SK-N-SH (cell line): ENCODE results near the gene IL21R. TPM values are rescaled to one million over a fixed set of nuclear protein-coding genes. Genes with fewer than 3 reads are reported as not detected.

Experiments used
- CTCF ChIA-PET: fragments of 300-600, 350-600 bp; formaldehyde crosslinking; extraction: SDS; loops from one replicate; lab custom pipeline; 2021; lab: Yijun Ruan, JAX
- POLR2A ChIA-PET: fragments of 350-600 bp; sonication (Branson Sonifier 250); formaldehyde crosslinking; extraction: SDS; loops from one replicate; lab custom pipeline; 2020; ENCODE audit warnings: antibody characterized with exemption, inconsistent platforms; lab: Yijun Ruan, JAX
- DNase-seq: peaks from one replicate; pipeline ENCODE4 v3.0.0; 2012
- H2AFZ ChIP-seq: fragments of 200-600 bp; sonication (generic); 2 replicates; pipeline ENCODE4 v1.8.1; 2016; ENCODE audit warnings: antibody characterized with exemption, mild to moderate bottlenecking, low read depth
- H3F3A ChIP-seq: fragments of 200-600 bp; sonication (generic); replicated peaks from 2 replicates; pipeline ENCODE3; 2016; ENCODE audit warnings: antibody characterized with exemption, mild to moderate bottlenecking; ENCODE audit not compliant: insufficient read depth
- H3K27ac ChIP-seq, 2 experiments: fragments of 200-500 bp in 1 of 2; fragments of 200-600 bp in 1 of 2; sonication (Bioruptor generic) in 1 of 2; sonication (generic), shearing (Covaris generic) in 1 of 2; 2 replicates each; pipeline versions ENCODE4 v1.5.1 to v1.6.1; 2014 to 2016; ENCODE audit warnings: low read depth in 2 of 2, inconsistent platforms in 1 of 2, low read length in 1 of 2, mild to moderate bottlenecking in 1 of 2, mixed read lengths in 1 of 2
- H3K27me3 ChIP-seq: fragments of 200-600 bp; sonication (generic), shearing (Covaris generic); 2 replicates; pipeline ENCODE4 v1.6.1; 2016; ENCODE audit warnings: mixed run types; ENCODE audit not compliant: insufficient read depth
- H3K36me3 ChIP-seq, 2 experiments: fragments of 200-500 bp in 1 of 2; fragments of 200-600 bp in 1 of 2; sonication (Bioruptor generic) in 1 of 2; sonication (generic) in 1 of 2; replicated peaks in 1 of 2; 2 replicates each; pipeline versions ENCODE3 to v1.5.1; 2014 to 2016; ENCODE audit warnings: low read length in 1 of 2, mild to moderate bottlenecking in 1 of 2; ENCODE audit not compliant: insufficient read depth in 2 of 2, control insufficient read depth in 1 of 2
- H3K4me1 ChIP-seq, 2 experiments: fragments of 200-500 bp in 1 of 2; fragments of 200-600 bp in 1 of 2; sonication (Bioruptor generic) in 1 of 2; sonication (generic), shearing (Covaris generic) in 1 of 2; 2 replicates each; pipeline versions ENCODE4 v1.5.1 to v1.6.1; 2014 to 2016; ENCODE audit warnings: low read depth in 1 of 2, low read length in 1 of 2, mixed run types in 1 of 2; ENCODE audit not compliant: insufficient read depth in 2 of 2, control insufficient read depth in 1 of 2
- H3K4me2 ChIP-seq: fragments of 200-600 bp; sonication (generic), shearing (Covaris generic); 2 replicates; pipeline ENCODE4 v1.6.1; 2017; ENCODE audit warnings: mixed run types
- H3K4me3 ChIP-seq, 2 experiments: fragments of 200-500 bp in 1 of 2; fragments of 200-600 bp in 1 of 2; sonication (Bioruptor generic) in 1 of 2; sonication (generic), shearing (Covaris generic) in 1 of 2; 2 replicates each; pipeline versions ENCODE4 v1.5.1 to v1.8.1; 2014 to 2016; ENCODE audit warnings: low read depth in 2 of 2, inconsistent platforms in 1 of 2, low read length in 1 of 2, mild to moderate bottlenecking in 1 of 2, mixed read lengths in 1 of 2, moderate library complexity in 1 of 2
- H3K79me2 ChIP-seq: fragments of 200-600 bp; sonication (generic); 2 replicates; pipeline ENCODE4 v1.8.1; 2017; ENCODE audit warnings: mild to moderate bottlenecking; ENCODE audit not compliant: insufficient read depth
- H3K9ac ChIP-seq: fragments of 200-600 bp; sonication (generic); 2 replicates; pipeline ENCODE4 v1.6.1; 2017; ENCODE audit warnings: mixed run types
- H3K9me2 ChIP-seq: fragments of 200-600 bp; sonication (generic); 2 replicates; pipeline ENCODE4 v1.6.1; 2017; ENCODE audit warnings: mixed run types
- H3K9me3 ChIP-seq: fragments of 200-600 bp; sonication (generic); 2 replicates; pipeline ENCODE4 v1.6.1; 2017; ENCODE audit warnings: mixed run types, mild to moderate bottlenecking, moderate library complexity
- H4K20me1 ChIP-seq: fragments of 200-600 bp; sonication (generic); 2 replicates; pipeline ENCODE4 v1.6.1; 2017; ENCODE audit warnings: mild to moderate bottlenecking, mixed run types; ENCODE audit not compliant: insufficient read depth
- FOXJ3 ChIP-seq: sonication (generic); formaldehyde crosslinking; IDR thresholded peaks from 2 replicates; pipeline ENCODE4 v1.5.1; 2020; ENCODE audit warnings: mild to moderate bottlenecking, missing genetic modification reagents
- IRF3 ChIP-seq: fragments of 150-350 bp; IDR thresholded peaks from 2 replicates; pipeline ENCODE4 v1.6.1; 2016; ENCODE audit warnings: mild to moderate bottlenecking, low read depth, low read length
- JUND ChIP-seq: IDR thresholded peaks from 2 replicates; pipeline ENCODE4 v1.4.0; 2012
- MAX ChIP-seq: IDR thresholded peaks from 2 replicates; pipeline ENCODE4 v1.4.0; 2012; ENCODE audit warnings: low read depth
- MXI1 ChIP-seq: IDR thresholded peaks from 2 replicates; pipeline ENCODE4 v1.6.1; 2012; ENCODE audit warnings: mild to moderate bottlenecking, low read depth, low read length, improper control_type of control experiment
- PBX3 ChIP-seq: IDR thresholded peaks from 2 replicates; pipeline ENCODE4; 2012
- RCOR1 ChIP-seq: fragments of 150-350 bp; IDR thresholded peaks from 2 replicates; pipeline ENCODE4 v1.6.1; 2017; ENCODE audit warnings: antibody characterized with exemption, low read length
- SIN3A ChIP-seq: IDR thresholded peaks from 2 replicates; pipeline ENCODE4 v1.6.1; 2012; ENCODE audit warnings: low read depth, mild to moderate bottlenecking, low read length, moderate library complexity, borderline replicate concordance
- SMC3 ChIP-seq: IDR thresholded peaks from 2 replicates; pipeline ENCODE4 v1.6.1; 2012; ENCODE audit warnings: low read depth, low read length, improper control_type of control experiment
- TCF12 ChIP-seq: IDR thresholded peaks from 2 replicates; pipeline ENCODE4 v1.4.0; 2012
- USF1 ChIP-seq: IDR thresholded peaks from 2 replicates; pipeline ENCODE4 v1.4.0; 2012; ENCODE audit warnings: low read depth, borderline replicate concordance
- YY1 ChIP-seq: IDR thresholded peaks from 2 replicates; pipeline ENCODE4 v1.4.0; 2012; ENCODE audit warnings: low read depth, mild to moderate bottlenecking
- WGBS: methylation state at CpG from one replicate; pipeline ENCODE4 v1.1.6; 2017; ENCODE audit warnings: low lambda C conversion rate; 5-methylcytosine and 5-hydroxymethylcytosine counted together
- polyA plus RNA-seq, 3 experiments: library from polyadenylated mRNA; depleted of rRNA; stranded (reverse); fragments of >200 nt; gene quantifications; 2 replicates each; pipeline ENCODE4 v1.2.3, GENCODE V29; 2012

IL21R gene
- polyA plus RNA-seq, 1 of the 3 experiments (the other 2 are of a cell fraction) = 0.13 TPM

GRCh38 chr16:27413956-27414355 lies 12.0 kb downstream of the IL21R start:
- Histone ChIP-seq H3K4me1 (0 out of 4 replicates have a peak, but pooled peaks cover 0 to 6% of the 10 kb centered on the region in 2 experiments), H3K36me3 (peaks cover 0 to 9% of the 10 kb centered on the region in 2 experiments), H3F3A (no peaks in the 10 kb centered on the region), H2AFZ (no peak overlapping the region), H3K79me2 (no peaks in the 10 kb centered on the region), H4K20me1 (no peaks in the 10 kb centered on the region), H3K4me2 (no peak overlapping the region), H3K9me3 (peaks cover 8% of the 10 kb centered on the region; the same call in 1 of the 2 replicates), H3K4me3 (no peak overlapping the region), H3K9ac (no peak overlapping the region), H3K27ac (no peak overlapping the region), H3K9me2 (no peaks in the 10 kb centered on the region), H3K27me3 (no peaks in the 10 kb centered on the region)
- CTCF ChIA-PET = no interaction called here
- TF ChIP-seq IRF3 = no peak
- TF ChIP-seq MAX = no peak
- no peak for TF ChIP-seq SIN3A
- TF ChIP-seq SMC3 = no peak
- TF ChIP-seq YY1 = no peak
- TF ChIP-seq JUND = no peak
- no peak for TF ChIP-seq RCOR1
- no peak for TF ChIP-seq USF1
- TF ChIP-seq TCF12 = no peak
- no peak for TF ChIP-seq FOXJ3
- POLR2A ChIA-PET = no interaction called here
- WGBS = 12% methylated on average over 2 of the region's 2 CpGs
- no peak for DNase-seq

GRCh38 chr16:27414788-27415431 lies 12.9 kb downstream of the IL21R start:
- Histone ChIP-seq H3F3A (no peaks in the 10 kb centered on the region), H3K4me2 (no peak overlapping the region), H4K20me1 (no peaks in the 10 kb centered on the region), H3K27me3 (no peaks in the 10 kb centered on the region), H3K36me3 (peaks cover 0 to 4% of the 10 kb centered on the region in 2 experiments), H3K27ac (no peak overlapping the region), H3K9me3 (peaks cover 8% of the 10 kb centered on the region; the same call in 1 of the 2 replicates), H3K79me2 (no peaks in the 10 kb centered on the region), H3K9me2 (no peaks in the 10 kb centered on the region), H3K9ac (no peak overlapping the region), H3K4me1 (0 out of 4 replicates have a peak, but pooled peaks cover 0 to 6% of the 10 kb centered on the region in 2 experiments), H2AFZ (peak overlapping the region; percentile 38; the same call in 1 of the 2 replicates), H3K4me3 (no peak overlapping the region)
- WGBS = 22% methylated on average over 6 of the region's 6 CpGs
- POLR2A ChIA-PET = no interaction called here
- DNase-seq = no peak
- CTCF ChIA-PET = no interaction called here
- no peak for TF ChIP-seq USF1
- no peak for TF ChIP-seq MXI1
- TF ChIP-seq RCOR1 = no peak
- TF ChIP-seq PBX3 = no peak
